ENCODE data around the gene CFDP1.

The CFDP1 gene

DNA sequence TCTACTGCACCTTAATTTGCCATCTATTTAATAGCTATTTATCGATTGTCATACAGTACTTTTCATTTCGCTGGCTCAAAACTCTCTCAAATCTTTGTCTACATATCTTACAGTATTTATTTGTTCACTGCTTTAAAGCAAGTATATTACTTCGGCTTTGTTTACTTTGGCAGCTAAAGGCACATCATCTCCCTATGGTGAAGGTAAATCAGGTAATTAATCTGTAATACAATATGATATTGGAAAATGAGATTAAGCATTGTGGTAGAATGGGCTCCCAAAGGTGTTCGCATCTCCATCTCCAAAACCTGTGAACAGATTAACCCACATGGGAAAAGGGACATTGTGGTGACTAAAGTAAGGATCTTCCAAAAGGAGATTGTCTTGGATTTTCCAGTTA lies 24.7 kb upstream of the CFDP1 start (continued):
- TF ChIP-seq ZNF571 (tag by site-specific recombination; IDR thresholded peaks at IDR 0.05), result no peak
- TF ChIP-seq BCL11B (tag by site-specific recombination; IDR thresholded peaks at IDR 0.05; ENCODE audit: low read depth), result no peak
- TF ChIP-seq ZNF391 (tag by site-specific recombination; IDR thresholded peaks at IDR 0.05; ENCODE audit: borderline replicate concordance, low read depth), result no peak
- TF ChIP-seq ZNF2 (tag by site-specific recombination; IDR thresholded peaks at IDR 0.05), result no peak
- TF ChIP-seq ZNF768 (tag by site-specific recombination; IDR thresholded peaks at IDR 0.05), result no peak
- TF ChIP-seq KLF8 (tag by site-specific recombination; IDR thresholded peaks at IDR 0.05), result no peak
- TF ChIP-seq BCL11A (tag by site-specific recombination; IDR thresholded peaks at IDR 0.05; ENCODE audit: low read depth), result no peak
- no peak for TF ChIP-seq ZNF792 (tag by site-specific recombination; IDR thresholded peaks at IDR 0.05)
- TF ChIP-seq ZNF548 (tag by site-specific recombination; IDR thresholded peaks at IDR 0.05), result no peak
- TF ChIP-seq ZNF211 (tag by site-specific recombination; IDR thresholded peaks at IDR 0.05; ENCODE audit: low read depth), result no peak
- no peak for TF ChIP-seq SP2 (tag by site-specific recombination; IDR thresholded peaks at IDR 0.05)
- TF ChIP-seq SALL2 (tag by site-specific recombination; IDR thresholded peaks at IDR 0.05; ENCODE audit: borderline replicate concordance), result no peak
- no peak for TF ChIP-seq ZEB2 (tag by site-specific recombination; IDR thresholded peaks at IDR 0.05)
- TF ChIP-seq ZNF350 (tag by site-specific recombination; IDR thresholded peaks at IDR 0.05), result no peak
- peak; percentile 83 for TF ChIP-seq IKZF3 (tag by site-specific recombination; IDR thresholded peaks at IDR 0.05)
- TF ChIP-seq OVOL3 (tag by site-specific recombination; IDR thresholded peaks at IDR 0.05), result no peak
- TF ChIP-seq SCRT2 (tag by site-specific recombination; IDR thresholded peaks at IDR 0.05), result no peak
- TF ChIP-seq ZNF514 (tag by site-specific recombination; IDR thresholded peaks at IDR 0.05), result no peak
- TF ChIP-seq GLIS1 (tag by site-specific recombination; IDR thresholded peaks at IDR 0.05), result no peak
- TF ChIP-seq, protein P1, sequence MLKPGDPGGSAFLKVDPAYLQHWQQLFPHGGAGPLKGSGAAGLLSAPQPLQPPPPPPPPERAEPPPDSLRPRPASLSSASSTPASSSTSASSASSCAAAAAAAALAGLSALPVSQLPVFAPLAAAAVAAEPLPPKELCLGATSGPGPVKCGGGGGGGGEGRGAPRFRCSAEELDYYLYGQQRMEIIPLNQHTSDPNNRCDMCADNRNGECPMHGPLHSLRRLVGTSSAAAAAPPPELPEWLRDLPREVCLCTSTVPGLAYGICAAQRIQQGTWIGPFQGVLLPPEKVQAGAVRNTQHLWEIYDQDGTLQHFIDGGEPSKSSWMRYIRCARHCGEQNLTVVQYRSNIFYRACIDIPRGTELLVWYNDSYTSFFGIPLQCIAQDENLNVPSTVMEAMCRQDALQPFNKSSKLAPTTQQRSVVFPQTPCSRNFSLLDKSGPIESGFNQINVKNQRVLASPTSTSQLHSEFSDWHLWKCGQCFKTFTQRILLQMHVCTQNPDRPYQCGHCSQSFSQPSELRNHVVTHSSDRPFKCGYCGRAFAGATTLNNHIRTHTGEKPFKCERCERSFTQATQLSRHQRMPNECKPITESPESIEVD (tag by site-specific recombination; IDR thresholded peaks at IDR 0.05), result peak; percentile 73
- TF ChIP-seq, protein P2, sequence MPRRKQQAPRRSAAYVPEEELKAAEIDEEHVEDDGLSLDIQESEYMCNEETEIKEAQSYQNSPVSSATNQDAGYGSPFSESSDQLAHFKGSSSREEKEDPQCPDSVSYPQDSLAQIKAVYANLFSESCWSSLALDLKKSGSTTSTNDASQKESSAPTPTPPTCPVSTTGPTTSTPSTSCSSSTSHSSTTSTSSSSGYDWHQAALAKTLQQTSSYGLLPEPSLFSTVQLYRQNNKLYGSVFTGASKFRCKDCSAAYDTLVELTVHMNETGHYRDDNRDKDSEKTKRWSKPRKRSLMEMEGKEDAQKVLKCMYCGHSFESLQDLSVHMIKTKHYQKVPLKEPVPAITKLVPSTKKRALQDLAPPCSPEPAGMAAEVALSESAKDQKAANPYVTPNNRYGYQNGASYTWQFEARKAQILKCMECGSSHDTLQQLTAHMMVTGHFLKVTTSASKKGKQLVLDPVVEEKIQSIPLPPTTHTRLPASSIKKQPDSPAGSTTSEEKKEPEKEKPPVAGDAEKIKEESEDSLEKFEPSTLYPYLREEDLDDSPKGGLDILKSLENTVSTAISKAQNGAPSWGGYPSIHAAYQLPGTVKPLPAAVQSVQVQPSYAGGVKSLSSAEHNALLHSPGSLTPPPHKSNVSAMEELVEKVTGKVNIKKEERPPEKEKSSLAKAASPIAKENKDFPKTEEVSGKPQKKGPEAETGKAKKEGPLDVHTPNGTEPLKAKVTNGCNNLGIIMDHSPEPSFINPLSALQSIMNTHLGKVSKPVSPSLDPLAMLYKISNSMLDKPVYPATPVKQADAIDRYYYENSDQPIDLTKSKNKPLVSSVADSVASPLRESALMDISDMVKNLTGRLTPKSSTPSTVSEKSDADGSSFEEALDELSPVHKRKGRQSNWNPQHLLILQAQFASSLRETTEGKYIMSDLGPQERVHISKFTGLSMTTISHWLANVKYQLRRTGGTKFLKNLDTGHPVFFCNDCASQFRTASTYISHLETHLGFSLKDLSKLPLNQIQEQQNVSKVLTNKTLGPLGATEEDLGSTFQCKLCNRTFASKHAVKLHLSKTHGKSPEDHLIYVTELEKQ (tag by site-specific recombination; IDR thresholded peaks at IDR 0.05; ENCODE audit: borderline replicate concordance), result no peak
- no peak for TF ChIP-seq ZNF239 (tag by site-specific recombination; IDR thresholded peaks at IDR 0.05)
- TF ChIP-seq, protein P3, sequence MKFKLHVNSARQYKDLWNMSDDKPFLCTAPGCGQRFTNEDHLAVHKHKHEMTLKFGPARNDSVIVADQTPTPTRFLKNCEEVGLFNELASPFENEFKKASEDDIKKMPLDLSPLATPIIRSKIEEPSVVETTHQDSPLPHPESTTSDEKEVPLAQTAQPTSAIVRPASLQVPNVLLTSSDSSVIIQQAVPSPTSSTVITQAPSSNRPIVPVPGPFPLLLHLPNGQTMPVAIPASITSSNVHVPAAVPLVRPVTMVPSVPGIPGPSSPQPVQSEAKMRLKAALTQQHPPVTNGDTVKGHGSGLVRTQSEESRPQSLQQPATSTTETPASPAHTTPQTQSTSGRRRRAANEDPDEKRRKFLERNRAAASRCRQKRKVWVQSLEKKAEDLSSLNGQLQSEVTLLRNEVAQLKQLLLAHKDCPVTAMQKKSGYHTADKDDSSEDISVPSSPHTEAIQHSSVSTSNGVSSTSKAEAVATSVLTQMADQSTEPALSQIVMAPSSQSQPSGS (tag by site-specific recombination; IDR thresholded peaks at IDR 0.05; ENCODE audit: low read depth), result no peak
- TF ChIP-seq, protein P4, sequence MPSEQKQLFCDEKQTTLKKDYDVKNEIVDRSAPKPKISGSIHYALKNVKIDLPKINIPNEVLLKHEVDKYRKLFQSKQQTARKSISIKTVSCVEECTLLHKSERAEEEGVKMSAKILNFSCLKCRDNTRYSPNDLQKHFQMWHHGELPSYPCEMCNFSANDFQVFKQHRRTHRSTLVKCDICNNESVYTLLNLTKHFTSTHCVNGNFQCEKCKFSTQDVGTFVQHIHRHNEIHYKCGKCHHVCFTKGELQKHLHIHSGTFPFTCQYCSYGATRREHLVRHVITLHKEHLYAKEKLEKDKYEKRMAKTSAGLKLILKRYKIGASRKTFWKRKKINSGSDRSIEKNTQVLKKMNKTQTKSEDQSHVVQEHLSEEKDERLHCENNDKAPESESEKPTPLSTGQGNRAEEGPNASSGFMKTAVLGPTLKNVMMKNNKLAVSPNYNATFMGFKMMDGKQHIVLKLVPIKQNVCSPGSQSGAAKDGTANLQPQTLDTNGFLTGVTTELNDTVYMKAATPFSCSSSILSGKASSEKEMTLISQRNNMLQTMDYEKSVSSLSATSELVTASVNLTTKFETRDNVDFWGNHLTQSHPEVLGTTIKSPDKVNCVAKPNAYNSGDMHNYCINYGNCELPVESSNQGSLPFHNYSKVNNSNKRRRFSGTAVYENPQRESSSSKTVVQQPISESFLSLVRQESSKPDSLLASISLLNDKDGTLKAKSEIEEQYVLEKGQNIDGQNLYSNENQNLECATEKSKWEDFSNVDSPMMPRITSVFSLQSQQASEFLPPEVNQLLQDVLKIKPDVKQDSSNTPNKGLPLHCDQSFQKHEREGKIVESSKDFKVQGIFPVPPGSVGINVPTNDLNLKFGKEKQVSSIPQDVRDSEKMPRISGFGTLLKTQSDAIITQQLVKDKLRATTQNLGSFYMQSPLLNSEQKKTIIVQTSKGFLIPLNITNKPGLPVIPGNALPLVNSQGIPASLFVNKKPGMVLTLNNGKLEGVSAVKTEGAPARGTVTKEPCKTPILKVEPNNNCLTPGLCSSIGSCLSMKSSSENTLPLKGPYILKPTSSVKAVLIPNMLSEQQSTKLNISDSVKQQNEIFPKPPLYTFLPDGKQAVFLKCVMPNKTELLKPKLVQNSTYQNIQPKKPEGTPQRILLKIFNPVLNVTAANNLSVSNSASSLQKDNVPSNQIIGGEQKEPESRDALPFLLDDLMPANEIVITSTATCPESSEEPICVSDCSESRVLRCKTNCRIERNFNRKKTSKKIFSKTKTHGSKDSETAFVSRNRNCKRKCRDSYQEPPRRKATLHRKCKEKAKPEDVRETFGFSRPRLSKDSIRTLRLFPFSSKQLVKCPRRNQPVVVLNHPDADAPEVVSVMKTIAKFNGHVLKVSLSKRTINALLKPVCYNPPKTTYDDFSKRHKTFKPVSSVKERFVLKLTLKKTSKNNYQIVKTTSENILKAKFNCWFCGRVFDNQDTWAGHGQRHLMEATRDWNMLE (tag by site-specific recombination; conservative IDR thresholded peaks at IDR 0.05; ENCODE audit: low read depth), result no peak
- TF ChIP-seq ZNF626 (tag by site-specific recombination; IDR thresholded peaks at IDR 0.05), result no peak
- TF ChIP-seq, protein P5, sequence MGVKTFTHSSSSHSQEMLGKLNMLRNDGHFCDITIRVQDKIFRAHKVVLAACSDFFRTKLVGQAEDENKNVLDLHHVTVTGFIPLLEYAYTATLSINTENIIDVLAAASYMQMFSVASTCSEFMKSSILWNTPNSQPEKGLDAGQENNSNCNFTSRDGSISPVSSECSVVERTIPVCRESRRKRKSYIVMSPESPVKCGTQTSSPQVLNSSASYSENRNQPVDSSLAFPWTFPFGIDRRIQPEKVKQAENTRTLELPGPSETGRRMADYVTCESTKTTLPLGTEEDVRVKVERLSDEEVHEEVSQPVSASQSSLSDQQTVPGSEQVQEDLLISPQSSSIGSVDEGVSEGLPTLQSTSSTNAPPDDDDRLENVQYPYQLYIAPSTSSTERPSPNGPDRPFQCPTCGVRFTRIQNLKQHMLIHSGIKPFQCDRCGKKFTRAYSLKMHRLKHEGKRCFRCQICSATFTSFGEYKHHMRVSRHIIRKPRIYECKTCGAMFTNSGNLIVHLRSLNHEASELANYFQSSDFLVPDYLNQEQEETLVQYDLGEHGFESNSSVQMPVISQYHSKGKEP (tag by site-specific recombination; IDR thresholded peaks at IDR 0.05), result peak; percentile 56; the same call in 1 of the 2 replicates
